HG02870 (cell line): ENCODE measurements around the gene PREX1.

Experiments used
- ATAC-seq: cut with Tn5 transposase; IDR thresholded peaks from one replicate; pipeline ENCODE4 v1.9.1; 2021; ENCODE audit warnings: mild to moderate bottlenecking, moderate library complexity; ENCODE audit not compliant: unreplicated experiment

Gene PREX1

GRCh38 chr20:48647858-48648257 is 179.9 kb downstream of the PREX1 start:
- no peak for ATAC-seq

GRCh38 chr20:48645666-48646065 is 182.1 kb downstream of the PREX1 start:
- no peak for ATAC-seq

- ATAC-seq = no peak
Measured at GRCh38 chr20:48644286-48644828, 183.4 kb downstream of the PREX1 start.

DNA sequence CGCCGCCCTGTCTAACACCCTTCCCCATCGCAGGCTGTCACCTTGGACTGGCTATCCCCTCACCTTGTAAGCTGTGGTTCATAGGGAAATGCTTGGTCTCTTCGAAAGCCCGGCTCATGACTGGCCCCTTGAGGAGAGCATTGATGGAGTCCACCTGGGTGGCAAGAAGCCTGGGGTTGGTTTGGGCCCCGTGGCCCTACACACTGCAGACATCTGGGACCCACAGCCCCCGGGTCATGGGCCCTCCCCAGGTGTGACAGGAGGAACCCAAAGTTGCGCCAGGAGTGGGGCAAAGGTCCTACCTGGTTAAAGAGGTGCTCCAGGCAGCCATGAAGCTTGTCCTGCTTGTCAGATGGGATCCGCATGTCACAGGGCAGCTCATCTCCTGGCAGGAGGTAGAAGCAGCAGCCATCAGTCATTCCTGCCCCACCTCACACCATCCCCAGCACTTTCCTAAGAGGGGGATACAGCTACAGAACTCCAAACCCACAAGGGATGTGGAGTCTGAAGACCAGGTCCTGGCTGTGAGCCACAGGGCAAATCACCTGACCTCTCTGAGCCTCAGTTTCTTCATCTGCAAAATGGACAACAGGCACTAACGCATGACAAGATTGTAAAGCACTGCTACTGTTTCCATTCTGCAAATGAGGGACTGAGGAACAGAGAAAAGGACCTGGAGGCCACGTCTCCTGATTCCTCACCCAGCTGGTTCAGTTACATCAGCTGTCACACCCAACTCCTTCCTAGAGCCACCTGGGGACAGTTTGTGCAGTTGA is 185.5 kb downstream of the PREX1 start:
- no peak for ATAC-seq

GRCh38 chr20:48640871-48641270 is 186.9 kb downstream of the PREX1 start:
- no peak for ATAC-seq

DNA sequence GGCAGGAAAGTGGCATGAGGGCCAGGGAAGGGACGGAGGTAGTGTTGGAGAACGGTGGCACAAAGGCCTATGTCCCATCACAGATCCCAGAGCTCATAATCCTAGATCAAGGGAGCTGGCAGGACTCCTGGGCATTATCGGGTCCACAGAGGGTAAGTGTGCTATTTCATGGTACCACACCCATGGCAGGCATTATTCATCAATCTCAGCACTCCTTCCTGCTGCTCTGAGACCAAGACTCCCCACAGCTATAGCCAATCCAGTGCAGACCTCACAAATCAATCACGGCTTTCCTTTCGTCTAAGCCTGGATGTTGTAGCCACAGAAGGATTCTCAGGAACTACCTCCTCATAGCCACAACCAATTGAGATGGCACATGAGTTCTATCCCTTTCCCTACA is 187.9 kb downstream of the PREX1 start:
- no peak for ATAC-seq

DNA sequence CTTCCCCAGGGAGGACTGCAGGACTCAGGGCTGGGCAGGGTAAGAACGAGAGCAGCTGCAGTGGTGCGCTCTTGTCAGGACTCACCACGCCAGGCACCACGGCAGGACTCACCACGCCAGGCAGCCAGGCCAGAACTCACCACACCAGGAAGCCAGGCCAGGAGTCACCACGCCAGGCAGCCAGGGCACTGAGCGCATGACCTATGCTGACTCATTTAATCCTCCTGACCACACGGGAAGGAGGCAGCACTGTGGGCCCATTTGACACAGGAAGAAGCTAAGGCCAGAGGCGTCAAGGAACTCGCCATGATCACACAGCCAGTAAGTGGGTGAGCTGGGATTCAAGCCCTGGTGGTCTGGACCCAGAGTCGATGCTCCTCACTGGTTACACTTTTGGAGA is 189.3 kb downstream of the PREX1 start:
- ATAC-seq = no peak

DNA sequence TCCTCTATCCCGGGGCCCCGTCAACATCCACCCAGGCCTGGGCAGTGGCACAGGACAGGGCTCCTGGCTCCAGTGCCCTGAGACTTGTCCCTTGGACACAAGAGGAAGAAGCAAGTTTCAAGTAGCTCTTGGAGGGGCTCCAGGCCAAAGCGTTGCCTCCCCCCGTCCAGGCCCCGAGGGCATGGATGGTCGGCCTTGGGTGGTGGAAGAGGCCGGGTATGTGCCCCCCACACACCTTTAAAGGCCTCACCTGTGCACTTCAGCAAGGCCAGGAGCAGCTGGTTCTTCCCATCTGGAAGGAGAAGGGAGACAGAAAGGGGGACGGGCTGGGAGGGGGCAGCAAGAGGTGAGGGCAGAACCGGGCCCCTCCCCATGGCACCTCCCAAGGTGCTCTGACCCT is 190.3 kb downstream of the PREX1 start:
- no peak for ATAC-seq

DNA sequence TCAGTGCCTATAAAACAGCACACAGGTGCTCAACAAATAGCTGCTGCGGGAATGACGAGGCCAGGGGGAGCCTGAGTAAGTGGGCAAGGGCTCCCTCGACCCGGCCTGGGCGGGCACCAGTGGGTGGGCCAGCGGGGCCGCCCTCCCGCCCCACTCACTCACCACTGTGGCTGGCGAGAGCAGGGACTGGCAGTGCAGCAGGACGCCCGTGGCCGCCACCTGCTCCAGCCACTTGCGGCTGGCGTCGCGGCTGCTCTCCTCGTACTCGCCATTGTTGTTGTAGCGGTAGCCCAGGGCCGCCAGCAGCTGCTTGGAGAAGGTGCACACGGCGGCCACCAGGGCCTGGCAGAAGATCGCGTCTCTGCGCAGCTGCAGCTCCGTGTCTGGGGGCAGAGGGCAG is 191.5 kb downstream of the PREX1 start:
- ATAC-seq = no peak

GRCh38 chr20:48635791-48636267 is 192.0 kb downstream of the PREX1 start:
- no peak for ATAC-seq

- no peak for ATAC-seq
Measured at GRCh38 chr20:48635361-48635760, 192.4 kb downstream of the PREX1 start.

DNA sequence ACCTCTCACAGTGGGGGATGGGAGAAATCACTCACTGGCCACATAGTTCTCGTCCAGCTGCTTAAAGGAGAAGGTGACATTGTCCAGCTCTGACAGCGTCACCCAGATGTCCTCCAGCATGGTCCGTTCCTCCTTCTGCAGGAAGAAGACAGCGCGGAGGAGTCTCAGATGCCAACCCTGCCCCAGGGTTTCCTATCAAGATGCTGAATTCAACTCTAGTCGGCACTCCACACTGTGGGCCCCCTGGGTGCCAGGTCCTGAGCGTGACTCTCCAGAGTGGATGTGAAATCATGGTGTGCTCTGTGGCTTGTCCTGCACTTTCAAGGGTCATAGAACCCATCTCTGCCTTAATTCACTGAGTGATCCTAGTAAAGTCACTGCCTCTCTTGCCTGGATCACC is 193.2 kb downstream of the PREX1 start:
- ATAC-seq = no peak

DNA sequence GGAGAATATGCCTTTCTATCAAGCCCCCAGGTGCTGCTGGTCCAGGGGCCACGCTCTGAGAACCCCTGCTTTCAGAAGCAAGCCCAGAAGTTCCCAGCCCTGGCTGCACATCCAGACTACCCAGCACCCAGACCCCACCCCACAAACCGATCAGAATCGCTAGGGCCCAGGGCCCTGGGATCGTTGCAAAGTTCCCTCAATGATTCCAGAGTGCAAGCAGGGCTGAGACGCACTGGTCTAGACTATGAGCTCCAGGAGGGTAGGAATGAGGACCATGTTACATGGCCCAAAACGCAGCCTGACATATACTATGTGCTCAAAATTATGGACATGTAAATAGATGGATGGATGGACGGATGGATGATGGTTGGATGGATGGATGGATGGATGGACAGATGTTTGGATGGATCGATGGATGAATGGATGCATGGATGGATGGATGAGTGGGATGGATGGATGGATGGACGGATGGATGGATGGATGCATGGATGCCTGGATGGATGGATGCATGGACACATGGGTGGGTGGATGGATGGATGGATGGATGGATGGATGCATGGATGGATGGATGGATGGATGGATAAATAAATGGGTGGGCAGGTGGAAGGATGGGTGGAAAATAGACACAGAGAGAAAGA is 194.1 kb downstream of the PREX1 start:
- no peak for ATAC-seq

DNA sequence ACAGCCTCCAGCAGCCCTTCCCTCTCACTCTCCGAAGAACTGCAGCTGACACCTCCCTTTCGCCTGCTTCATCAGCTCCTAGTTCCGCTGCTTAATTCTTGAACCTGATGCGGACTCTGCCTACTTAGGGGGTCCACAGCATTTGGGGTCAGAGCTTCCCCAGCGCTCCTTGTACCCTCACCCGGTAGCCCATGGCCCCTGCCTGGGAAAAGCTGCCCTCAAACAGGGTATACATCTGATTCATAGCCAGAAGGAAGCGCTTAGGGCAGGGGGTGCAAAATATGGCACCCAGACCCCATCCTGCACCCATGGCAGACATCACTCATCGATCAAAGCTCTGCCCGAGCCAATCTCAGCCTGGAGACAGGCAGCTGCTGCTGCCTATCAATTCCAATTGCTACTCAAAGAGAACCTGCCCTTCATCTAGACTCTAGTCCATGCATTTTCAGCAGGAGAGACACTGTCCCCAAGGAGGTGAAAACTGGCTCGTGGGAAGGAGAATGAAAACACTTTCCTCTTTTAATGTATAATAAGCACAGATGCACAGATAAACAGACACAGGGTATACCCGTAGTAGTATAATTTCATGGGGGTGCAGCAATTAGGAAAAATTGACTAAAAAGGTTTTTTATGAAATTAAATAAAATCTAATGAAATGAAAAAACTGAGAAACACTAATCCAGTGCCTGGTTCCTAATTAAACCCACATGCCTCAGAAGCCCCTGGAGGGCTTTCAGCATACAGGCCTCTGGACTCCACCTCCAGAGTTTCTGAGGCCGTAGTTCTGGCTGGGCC is 194.8 kb downstream of the PREX1 start:
- ATAC-seq = no peak

- no peak for ATAC-seq
Measured at GRCh38 chr20:48632017-48632824, 195.6 kb downstream of the PREX1 start.

DNA sequence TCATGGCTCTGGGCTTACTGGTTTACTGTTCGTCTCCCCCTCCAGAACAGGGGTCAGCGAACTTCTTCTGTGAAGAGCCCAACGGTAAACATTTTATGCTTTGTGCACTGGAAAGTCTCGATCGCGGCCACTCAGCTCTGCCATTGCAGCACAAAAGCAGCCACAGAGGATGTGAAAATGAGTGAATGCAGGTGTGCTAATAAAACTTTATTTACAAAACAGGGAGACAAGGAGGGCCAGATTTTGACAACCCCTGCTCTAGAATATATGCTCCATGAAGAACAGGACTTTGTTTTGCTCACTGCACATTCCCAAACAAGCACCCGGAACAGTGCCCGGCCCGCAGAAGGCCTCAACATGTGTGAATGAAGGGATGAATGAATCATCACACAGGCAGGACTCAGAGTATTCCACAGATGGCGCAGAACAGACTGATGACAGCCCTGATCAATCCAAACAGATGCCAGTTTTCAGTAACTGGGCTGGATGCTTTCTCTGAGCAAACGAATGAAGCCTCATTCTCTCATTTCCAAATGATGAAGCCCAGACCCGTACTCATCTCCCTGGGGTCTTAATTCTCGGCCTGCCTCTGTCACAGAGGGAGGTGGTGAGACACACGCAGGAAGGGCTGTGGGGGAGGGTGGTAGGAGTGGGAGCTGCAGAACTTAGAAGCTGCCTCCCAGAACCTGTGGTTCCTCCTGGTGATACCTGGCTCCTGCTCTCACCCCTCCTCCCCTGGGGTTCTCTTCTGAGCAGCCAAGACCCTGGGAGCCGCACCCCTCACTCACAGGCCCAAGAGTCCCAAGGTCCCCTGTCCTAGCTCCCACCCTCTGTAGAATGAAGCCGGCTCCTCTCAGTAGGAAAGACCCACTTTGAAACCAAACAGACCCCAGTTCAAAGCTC is 196.4 kb downstream of the PREX1 start:
- ATAC-seq = no peak

- ATAC-seq = no peak
Measured at GRCh38 chr20:48630342-48631075, 197.3 kb downstream of the PREX1 start.

- ATAC-seq = no peak
Measured at GRCh38 chr20:48629960-48630315, 197.9 kb downstream of the PREX1 start.
